Memory B cell (primary cell): ENCODE data around the gene LDLRAD4.

Source experiments
- ATAC-seq: fragments of 150-1000 bp; cut with Tn5 transposase; 2 replicates; pipeline ENCODE4 v1.10.0; 2021; ENCODE audit warnings: low read depth, mild to moderate bottlenecking, moderate library complexity
- DNase-seq, 2 donors: peaks; one replicate each; pipeline ENCODE4 v3.0.0; 2022; ENCODE audit warnings: low spot score in 2 of 2
- H3K27ac Mint-ChIP-seq: one replicate; pipeline ENCODE4 v1.8.0; 2022; ENCODE audit warnings: mild to moderate bottlenecking, moderate library complexity, mixed read lengths
- H3K27me3 Mint-ChIP-seq: one replicate; pipeline ENCODE4 v1.8.0; 2022; ENCODE audit warnings: mixed read lengths
- H3K36me3 Mint-ChIP-seq: one replicate; pipeline ENCODE4 v1.8.0; 2022; ENCODE audit warnings: mild to moderate bottlenecking, mixed read lengths
- H3K4me1 Mint-ChIP-seq: one replicate; pipeline ENCODE4 v1.8.0; 2022; ENCODE audit warnings: mixed read lengths
- H3K4me3 Mint-ChIP-seq: one replicate; pipeline ENCODE4 v1.8.0; 2022; ENCODE audit warnings: mild to moderate bottlenecking, moderate library complexity, mixed read lengths
- H3K9me3 Mint-ChIP-seq: one replicate; pipeline ENCODE4 v1.8.0; 2022; ENCODE audit warnings: mixed read lengths

LDLRAD4 gene

DNA sequence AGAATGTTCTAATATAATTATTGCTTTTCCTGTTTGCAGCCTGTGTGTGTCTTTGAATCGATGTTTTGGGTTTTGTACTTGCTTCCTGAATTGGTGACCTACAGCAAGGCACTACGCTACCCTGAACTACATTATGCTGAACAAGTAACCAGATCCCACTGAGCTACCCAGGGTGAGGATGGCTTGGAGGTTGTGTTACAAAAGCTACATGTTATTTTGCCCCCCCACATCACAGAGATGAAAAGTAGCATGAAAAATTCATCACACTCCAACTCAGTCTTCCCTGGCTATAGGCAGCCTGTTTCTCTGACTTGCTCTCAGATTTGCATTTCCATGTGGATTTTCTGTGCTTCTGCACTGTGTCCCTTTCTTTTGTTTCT, 162.1 kb downstream of the LDLRAD4 start:
- Mint-ChIP-seq H3K27ac (peak overlapping the region; percentile 38), H3K4me1 (peaks cover 24% of the 10 kb centered on the region)

GRCh38 chr18:13381331-13381730, 162.8 kb downstream of the LDLRAD4 start:
- H3K27ac Mint-ChIP-seq, result peak overlapping the region; percentile 97
- no peaks in the 10 kb centered on the region for H3K27me3 Mint-ChIP-seq
- peak overlapping the region; percentile 81 for H3K4me3 Mint-ChIP-seq
- no peaks in the 10 kb centered on the region for H3K9me3 Mint-ChIP-seq
- DNase-seq (no peak), ATAC-seq (no peak)
- no peaks in the 10 kb centered on the region for H3K36me3 Mint-ChIP-seq
- peaks cover 24% of the 10 kb centered on the region for H3K4me1 Mint-ChIP-seq

More for the DNA sequence above, 162.1 kb downstream of the LDLRAD4 start:
- no peak for DNase-seq
- H3K4me3 Mint-ChIP-seq, result no peak overlapping the region
- no peaks in the 10 kb centered on the region for H3K36me3 Mint-ChIP-seq
- no peaks in the 10 kb centered on the region for H3K9me3 Mint-ChIP-seq
- H3K27me3 Mint-ChIP-seq, result no peaks in the 10 kb centered on the region
- no peak for ATAC-seq

DNA sequence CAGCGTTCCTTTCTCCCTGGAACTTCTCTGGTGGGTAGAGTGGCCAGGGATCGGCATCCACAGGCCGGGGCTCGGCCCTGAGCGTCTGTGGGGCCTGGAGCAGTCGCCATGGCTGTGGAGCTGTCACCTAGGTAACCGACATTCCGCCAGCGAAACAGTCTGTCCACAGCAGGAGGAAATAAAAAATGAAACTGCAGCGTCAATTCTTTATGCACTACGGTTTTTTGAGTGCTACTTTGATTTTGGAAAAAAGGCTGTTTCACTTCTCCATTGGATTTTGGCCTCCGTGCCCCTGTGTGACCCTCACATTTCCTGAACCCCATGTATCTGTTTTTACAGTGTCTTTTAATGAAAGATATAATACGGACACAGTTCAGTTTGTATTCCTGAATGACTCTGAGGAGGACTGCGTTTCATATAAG, 163.4 kb downstream of the LDLRAD4 start:
- DNase-seq (peak in 1 of 2 donors; percentile 22), ATAC-seq (peak; percentile 82)
- no peaks in the 10 kb centered on the region for H3K9me3 Mint-ChIP-seq
- peak overlapping the region; percentile 97 for H3K27ac Mint-ChIP-seq
- peak overlapping the region; percentile 81 for H3K4me3 Mint-ChIP-seq
- H3K4me1 Mint-ChIP-seq, result peaks cover 22% of the 10 kb centered on the region
- no peaks in the 10 kb centered on the region for H3K36me3 Mint-ChIP-seq
- no peaks in the 10 kb centered on the region for H3K27me3 Mint-ChIP-seq

DNA sequence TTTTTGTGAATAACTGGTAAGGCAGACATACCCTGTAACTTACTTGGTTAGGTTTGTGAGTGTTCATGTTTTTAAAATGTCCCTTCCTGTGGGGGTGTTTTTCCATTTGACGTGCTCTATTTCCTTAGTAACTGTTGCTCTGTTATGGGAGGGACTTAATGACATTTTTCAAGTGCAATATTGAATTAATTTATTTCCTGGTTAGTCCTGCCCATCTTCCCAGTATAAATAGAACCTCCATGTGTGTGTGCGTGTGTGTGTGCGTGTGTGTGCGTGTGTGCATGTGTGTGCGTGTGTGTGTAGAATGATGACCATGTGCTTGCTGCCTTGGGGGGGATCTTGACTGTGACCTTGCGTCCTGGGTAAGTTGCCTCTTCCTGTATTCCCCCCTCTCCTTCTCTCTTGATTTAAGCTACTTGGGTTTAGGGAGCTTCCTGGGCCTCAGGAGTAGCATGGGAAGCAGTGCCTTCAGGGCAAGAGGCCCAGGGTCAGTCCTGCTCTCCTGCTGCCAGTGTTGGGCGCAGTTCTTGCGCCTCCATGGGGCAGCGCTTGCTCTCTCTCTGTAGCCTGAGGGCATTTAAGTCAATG, 163.9 kb downstream of the LDLRAD4 start:
- no peak for DNase-seq
- Mint-ChIP-seq H3K27ac (peak overlapping the region; percentile 97), H3K36me3 (no peaks in the 10 kb centered on the region), H3K27me3 (no peaks in the 10 kb centered on the region), H3K4me1 (peaks cover 17% of the 10 kb centered on the region), H3K9me3 (no peaks in the 10 kb centered on the region), H3K4me3 (peak overlapping the region; percentile 81)
- peak; percentile 59 for ATAC-seq

DNA sequence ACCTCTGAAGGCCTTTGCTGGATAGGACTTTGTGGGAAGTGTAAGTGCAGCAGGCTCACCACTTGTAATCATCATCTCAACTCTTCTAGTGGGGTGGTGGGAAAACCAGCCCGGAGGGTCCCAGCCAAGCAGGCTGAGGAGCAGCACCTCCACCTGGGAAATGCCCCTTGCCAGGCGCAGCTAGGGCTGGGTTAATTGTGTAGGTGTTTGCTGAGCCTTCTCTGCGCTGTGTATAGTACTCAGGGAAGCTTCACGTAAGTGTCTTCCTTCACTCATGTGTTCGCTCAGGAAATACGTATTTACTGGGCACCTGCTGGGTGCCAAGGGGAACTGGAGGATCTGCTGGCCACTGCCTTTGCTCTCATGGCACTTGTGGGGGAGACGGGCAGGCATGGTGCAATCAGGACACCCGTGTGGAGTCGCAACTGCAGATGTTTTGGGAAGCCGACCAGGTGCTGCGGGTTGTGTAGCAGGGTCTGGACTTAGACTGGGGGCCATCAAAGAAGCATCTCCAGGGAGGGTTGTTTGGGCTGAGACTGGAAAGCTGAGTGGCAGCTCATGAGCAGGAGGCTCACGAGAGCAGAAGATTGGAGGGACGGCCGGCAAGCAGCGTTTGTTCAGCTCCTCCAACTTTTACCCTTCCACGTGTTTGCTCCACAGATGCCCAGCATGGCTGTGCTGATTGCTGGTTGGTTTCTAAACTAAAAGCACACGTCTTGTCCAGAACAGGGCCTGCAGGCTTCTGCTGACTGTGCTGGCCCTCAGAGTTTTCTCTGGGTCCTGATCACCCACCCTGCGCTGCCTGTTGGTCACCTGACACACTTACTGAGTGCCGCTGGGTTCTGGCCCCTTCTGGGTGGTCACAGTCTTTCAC, 164.6 kb downstream of the LDLRAD4 start:
- ATAC-seq (no peak), DNase-seq (no peak)
- peaks cover 16% of the 10 kb centered on the region for H3K4me1 Mint-ChIP-seq
- H3K27ac Mint-ChIP-seq, result peak overlapping the region; percentile 97
- no peaks in the 10 kb centered on the region for H3K27me3 Mint-ChIP-seq
- no peaks in the 10 kb centered on the region for H3K9me3 Mint-ChIP-seq
- no peaks in the 10 kb centered on the region for H3K36me3 Mint-ChIP-seq
- H3K4me3 Mint-ChIP-seq, result peak overlapping the region; percentile 81

DNA sequence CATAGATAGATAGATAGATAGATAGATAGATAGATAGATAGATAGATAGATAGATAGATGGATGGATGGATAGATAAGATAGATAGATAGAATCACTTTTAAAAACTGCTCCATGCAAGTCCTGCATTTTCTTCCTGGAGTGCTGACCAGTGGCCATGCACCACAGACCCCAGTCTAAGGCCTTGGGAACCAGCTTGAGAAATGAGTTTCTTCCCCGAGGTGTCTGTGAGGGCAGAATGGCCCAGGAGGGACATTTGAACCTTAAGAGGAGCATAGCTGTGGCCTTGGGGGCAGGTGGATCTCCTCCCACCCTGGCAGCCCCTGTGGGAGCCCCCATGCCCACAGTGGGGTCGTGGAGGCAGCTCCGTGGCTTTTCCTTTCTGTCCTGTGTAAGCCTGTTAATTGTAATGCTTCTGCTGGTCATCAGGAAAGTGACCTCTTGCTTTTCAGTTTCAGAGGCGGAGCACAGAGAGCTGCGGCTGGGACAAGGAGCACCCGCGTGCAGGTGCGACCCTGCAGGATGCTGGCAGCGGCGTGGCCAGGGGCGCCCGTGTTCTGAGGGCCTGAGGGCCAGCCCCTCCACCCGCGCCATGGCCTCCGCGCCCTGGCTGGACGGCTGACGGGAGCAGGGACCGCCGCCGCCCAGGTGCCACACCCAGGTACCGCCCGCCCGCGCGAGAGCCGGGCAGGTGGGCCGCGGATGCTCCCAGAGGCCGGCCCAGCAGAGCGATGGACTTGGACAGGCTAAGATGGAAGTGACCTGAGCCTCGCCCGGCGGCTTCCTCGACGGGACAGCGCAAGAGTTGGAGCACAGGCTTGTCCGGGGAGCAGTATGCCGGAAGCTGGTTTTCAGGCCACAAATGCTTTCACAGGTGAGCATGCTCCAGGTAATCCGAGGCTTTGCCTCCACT, 168.6 kb downstream of the LDLRAD4 start:
- ATAC-seq, result no peak
- no peaks in the 10 kb centered on the region for H3K27me3 Mint-ChIP-seq
- H3K36me3 Mint-ChIP-seq, result no peaks in the 10 kb centered on the region
- no peak for DNase-seq
- H3K4me3 Mint-ChIP-seq, result no peak overlapping the region
- H3K27ac Mint-ChIP-seq, result no peak overlapping the region
- no peaks in the 10 kb centered on the region for H3K9me3 Mint-ChIP-seq
- peaks cover 8% of the 10 kb centered on the region for H3K4me1 Mint-ChIP-seq

- Mint-ChIP-seq H3K27me3 (no peaks in the 10 kb centered on the region), H3K4me3 (no peak overlapping the region), H3K4me1 (no peaks in the 10 kb centered on the region), H3K27ac (no peak overlapping the region), H3K36me3 (no peaks in the 10 kb centered on the region), H3K9me3 (no peaks in the 10 kb centered on the region)
- DNase-seq, result no peak
- no peak for ATAC-seq
These were observed 169.4 kb downstream of the LDLRAD4 start for GRCh38 chr18:13387855-13388548.

GRCh38 chr18:13388586-13389490, 170.3 kb downstream of the LDLRAD4 start:
- Mint-ChIP-seq H3K4me3 (no peak overlapping the region), H3K27me3 (peaks cover 4% of the 10 kb centered on the region), H3K36me3 (no peaks in the 10 kb centered on the region), H3K4me1 (no peaks in the 10 kb centered on the region), H3K27ac (no peak overlapping the region), H3K9me3 (no peaks in the 10 kb centered on the region)
- no peak for DNase-seq
- ATAC-seq, result no peak

DNA sequence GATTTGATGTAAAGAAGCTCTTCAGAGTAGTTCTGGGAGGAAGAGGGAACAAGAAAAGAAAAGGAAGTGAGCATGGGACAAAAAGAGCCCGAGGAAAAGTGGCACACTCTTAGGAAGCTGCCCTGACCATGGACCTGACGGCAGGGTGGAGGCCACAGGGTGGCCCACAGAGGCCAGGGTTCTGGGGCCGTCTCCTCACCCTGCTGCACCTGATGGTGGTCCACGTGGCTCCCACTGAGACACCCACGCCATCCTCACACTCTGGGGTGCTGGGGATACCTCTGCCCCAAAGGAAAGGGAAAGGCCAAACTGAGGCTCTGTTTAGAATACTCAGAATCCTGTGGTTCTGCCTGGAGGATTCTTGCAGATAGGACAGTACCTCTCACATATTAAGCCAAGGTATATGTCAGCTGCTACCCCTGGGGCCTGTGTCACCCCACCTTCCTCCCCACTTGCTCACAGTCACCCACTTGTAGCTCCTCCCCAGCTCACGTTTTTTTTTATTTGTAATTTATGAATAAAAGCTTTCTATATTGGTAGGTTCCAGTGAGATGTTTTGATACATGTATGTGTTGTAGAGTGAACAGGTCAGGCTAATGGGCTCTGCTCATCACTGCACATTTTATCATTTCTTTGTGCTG, 171.1 kb downstream of the LDLRAD4 start:
- Mint-ChIP-seq H3K4me3 (no peak overlapping the region), H3K27me3 (peaks cover 4% of the 10 kb centered on the region), H3K9me3 (no peaks in the 10 kb centered on the region), H3K27ac (no peak overlapping the region), H3K4me1 (no peaks in the 10 kb centered on the region), H3K36me3 (no peaks in the 10 kb centered on the region)
- no peak for ATAC-seq
- no peak for DNase-seq

- Mint-ChIP-seq H3K27ac (no peak overlapping the region), H3K4me1 (no peaks in the 10 kb centered on the region), H3K9me3 (no peaks in the 10 kb centered on the region), H3K4me3 (no peak overlapping the region), H3K36me3 (no peaks in the 10 kb centered on the region), H3K27me3 (peaks cover 4% of the 10 kb centered on the region)
- ATAC-seq (no peak), DNase-seq (no peak)
These were observed 171.6 kb downstream of the LDLRAD4 start for GRCh38 chr18:13390196-13390595.

GRCh38 chr18:13390711-13391110, 172.2 kb downstream of the LDLRAD4 start:
- no peaks in the 10 kb centered on the region for H3K36me3 Mint-ChIP-seq
- peaks cover 4% of the 10 kb centered on the region for H3K27me3 Mint-ChIP-seq
- no peaks in the 10 kb centered on the region for H3K4me1 Mint-ChIP-seq
- no peak overlapping the region for H3K4me3 Mint-ChIP-seq
- no peaks in the 10 kb centered on the region for H3K9me3 Mint-ChIP-seq
- DNase-seq (no peak), ATAC-seq (no peak)
- no peak overlapping the region for H3K27ac Mint-ChIP-seq

GRCh38 chr18:13392029-13392750, 173.6 kb downstream of the LDLRAD4 start:
- Mint-ChIP-seq H3K4me3 (no peak overlapping the region), H3K9me3 (no peaks in the 10 kb centered on the region), H3K27me3 (peaks cover 4% of the 10 kb centered on the region), H3K27ac (no peak overlapping the region), H3K4me1 (no peaks in the 10 kb centered on the region), H3K36me3 (no peaks in the 10 kb centered on the region)
- peak; percentile 37 for ATAC-seq
- DNase-seq, result no peak
